GM21723 (cell line): ENCODE data around the gene LAP3.
"Not testable (repeated sequence)": the region's sequence is repeated elsewhere in the genome, so short reads cannot be mapped to it uniquely, and the experiment has no call there.

ENCODE experiments used
- ATAC-seq: cut with Tn5 transposase; IDR thresholded peaks from one replicate; pipeline ENCODE4 v1.9.1; 2021; ENCODE audit warnings: mild to moderate bottlenecking, moderate library complexity; ENCODE audit not compliant: unreplicated experiment

The LAP3 gene

GRCh38 chr4:17576932-17577664 is at the start of gene LAP3:
TSS of gene LAP3 (plus strand) at chr4:17577198. CDS start at chr4:17577466, 268 bp downstream.
- ATAC-seq = peak; percentile 87

- no peak for ATAC-seq
Observed at GRCh38 chr4:17528551-17529165, 48.3 kb upstream of the LAP3 start.

GRCh38 chr4:17531538-17532285 is 45.3 kb upstream of the LAP3 start:
- ATAC-seq = no peak

GRCh38 chr4:17534705-17535104 is 42.3 kb upstream of the LAP3 start:
- no peak for ATAC-seq

GRCh38 chr4:17535242-17535641 is 41.8 kb upstream of the LAP3 start:
- no peak for ATAC-seq

- ATAC-seq = no peak
Observed at GRCh38 chr4:17535906-17536305, 41.1 kb upstream of the LAP3 start.

- ATAC-seq = not testable (repeated sequence)
Observed at GRCh38 chr4:17537060-17537459, 39.9 kb upstream of the LAP3 start.

- no peak for ATAC-seq
Observed at GRCh38 chr4:17544205-17544604, 32.8 kb upstream of the LAP3 start.

- no peak for ATAC-seq
Observed at GRCh38 chr4:17544831-17545234, 32.2 kb upstream of the LAP3 start.

- ATAC-seq = no peak
Observed at GRCh38 chr4:17545374-17546140, 31.4 kb upstream of the LAP3 start.

- ATAC-seq = no peak
Observed at GRCh38 chr4:17546222-17546621, 30.8 kb upstream of the LAP3 start.

- no peak for ATAC-seq
Observed at GRCh38 chr4:17546678-17547077, 30.3 kb upstream of the LAP3 start.

GRCh38 chr4:17550549-17550948 is 26.4 kb upstream of the LAP3 start:
- ATAC-seq = no peak

GRCh38 chr4:17552427-17552826 is 24.6 kb upstream of the LAP3 start:
- no peak for ATAC-seq

GRCh38 chr4:17554568-17554967 is 22.4 kb upstream of the LAP3 start:
- ATAC-seq = no peak

GRCh38 chr4:17556498-17556897 is 20.5 kb upstream of the LAP3 start:
- ATAC-seq = no peak

GRCh38 chr4:17557880-17558279 is 19.1 kb upstream of the LAP3 start:
- no peak for ATAC-seq

GRCh38 chr4:17558941-17559708 is 17.9 kb upstream of the LAP3 start:
- ATAC-seq = no peak

GRCh38 chr4:17559709-17560048 is 17.3 kb upstream of the LAP3 start:
- no peak for ATAC-seq

GRCh38 chr4:17560065-17560673 is 16.8 kb upstream of the LAP3 start:
- ATAC-seq = no peak
